Fibroblast of skin of scalp (primary cell): Measurements from ENCODE around the gene CYSRT1. TPM values are rescaled to one million over a fixed set of nuclear protein-coding genes. Genes with fewer than 3 reads are reported as not detected.

Source experiments
- DNase-seq: peaks from one replicate; pipeline ENCODE4 v3.0.0-alpha.2; 2013
- polyA plus RNA-seq, 2 experiments: library from polyadenylated mRNA; unstranded; fragments of 120-200 nt; gene quantifications; one replicate each; pipeline ENCODE4 v1.2.1, GENCODE V29; 2013; ENCODE audit not compliant: insufficient read length in 2 of 2

Gene CYSRT1, protein sequence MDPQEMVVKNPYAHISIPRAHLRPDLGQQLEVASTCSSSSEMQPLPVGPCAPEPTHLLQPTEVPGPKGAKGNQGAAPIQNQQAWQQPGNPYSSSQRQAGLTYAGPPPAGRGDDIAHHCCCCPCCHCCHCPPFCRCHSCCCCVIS
- polyA plus RNA-seq (2013, experiment 1 of 2; ENCODE audit: insufficient read length), result 0.54 TPM
- polyA plus RNA-seq (2013, experiment 2 of 2; ENCODE audit: insufficient read length), result 0.59 TPM

DNA sequence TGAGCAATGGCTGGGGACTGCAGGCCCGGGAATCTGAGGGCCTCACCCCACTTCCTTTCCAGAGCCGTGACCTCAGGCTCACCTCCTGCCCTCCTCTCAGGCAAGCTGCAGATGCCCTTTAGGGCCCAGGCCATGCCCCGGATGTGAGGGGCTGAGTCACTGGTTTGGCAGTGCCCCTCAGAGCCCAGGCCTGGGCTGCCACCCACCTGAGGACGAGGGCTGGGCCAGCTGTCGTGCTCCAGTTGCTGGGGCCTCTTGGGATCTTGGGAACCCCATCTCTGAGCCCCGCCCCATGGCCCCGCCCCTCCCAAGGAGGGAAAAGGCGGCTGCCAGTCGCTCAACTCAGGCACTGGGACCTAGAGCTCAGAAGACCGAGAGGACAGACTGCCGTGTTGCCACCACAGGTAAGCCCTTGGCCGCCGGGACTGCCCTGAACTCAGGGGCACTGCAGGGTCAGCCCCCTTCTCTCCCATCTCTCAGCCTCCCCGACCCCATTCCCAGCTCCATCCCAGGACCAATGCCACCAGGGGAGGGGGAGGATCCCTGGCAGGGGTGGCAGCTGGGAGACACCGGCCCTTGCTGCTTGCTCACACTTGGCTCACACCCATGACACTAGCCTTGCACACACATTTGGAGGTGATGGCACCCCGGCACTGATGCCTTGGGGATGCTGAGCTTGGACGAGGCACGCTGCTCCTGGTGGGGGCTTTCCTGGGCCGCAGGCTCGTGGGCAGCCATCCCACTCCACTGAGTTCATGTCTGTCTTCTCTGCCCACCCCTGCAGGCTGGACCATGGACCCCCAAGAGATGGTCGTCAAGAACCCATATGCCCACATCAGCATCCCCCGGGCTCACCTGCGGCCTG is at the start of gene CYSRT1:
Gene CYSRT1 (plus strand): TSS at position 345 of the 865 bp plus-strand sequence. CDS start 448 bp downstream, at position 793.
- no peak for DNase-seq

DNA sequence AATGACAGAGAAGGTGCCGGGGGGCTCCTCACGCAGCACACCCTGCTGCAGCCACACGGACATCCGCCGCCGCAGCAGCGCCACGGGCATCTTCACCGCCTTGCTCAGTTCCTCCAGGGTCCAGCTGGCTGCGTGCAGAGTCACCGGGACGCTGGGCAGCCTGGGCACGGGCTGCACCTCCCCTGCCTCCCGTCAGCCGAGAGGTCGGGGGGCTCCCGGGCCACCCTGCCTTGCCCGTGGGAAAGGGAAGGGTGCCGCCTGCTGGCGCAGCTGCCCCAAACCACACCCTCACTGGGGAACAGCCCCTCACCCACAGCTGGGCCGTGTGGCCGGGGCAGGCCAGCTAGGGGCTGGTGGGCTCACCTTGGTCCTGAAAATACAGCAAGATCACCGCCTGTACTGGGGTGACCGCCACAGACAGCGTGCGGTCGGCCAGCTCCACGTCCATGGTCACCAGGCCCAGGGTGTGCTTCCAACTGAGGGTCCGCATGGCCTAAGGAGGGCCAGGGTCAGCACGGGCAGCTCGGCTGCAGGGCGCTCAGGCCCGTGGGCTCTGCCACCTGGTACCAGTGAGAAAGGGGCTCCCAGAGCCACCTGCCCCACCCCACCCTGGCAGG is 49.5 kb upstream of the CYSRT1 start:
- no peak for DNase-seq

DNA sequence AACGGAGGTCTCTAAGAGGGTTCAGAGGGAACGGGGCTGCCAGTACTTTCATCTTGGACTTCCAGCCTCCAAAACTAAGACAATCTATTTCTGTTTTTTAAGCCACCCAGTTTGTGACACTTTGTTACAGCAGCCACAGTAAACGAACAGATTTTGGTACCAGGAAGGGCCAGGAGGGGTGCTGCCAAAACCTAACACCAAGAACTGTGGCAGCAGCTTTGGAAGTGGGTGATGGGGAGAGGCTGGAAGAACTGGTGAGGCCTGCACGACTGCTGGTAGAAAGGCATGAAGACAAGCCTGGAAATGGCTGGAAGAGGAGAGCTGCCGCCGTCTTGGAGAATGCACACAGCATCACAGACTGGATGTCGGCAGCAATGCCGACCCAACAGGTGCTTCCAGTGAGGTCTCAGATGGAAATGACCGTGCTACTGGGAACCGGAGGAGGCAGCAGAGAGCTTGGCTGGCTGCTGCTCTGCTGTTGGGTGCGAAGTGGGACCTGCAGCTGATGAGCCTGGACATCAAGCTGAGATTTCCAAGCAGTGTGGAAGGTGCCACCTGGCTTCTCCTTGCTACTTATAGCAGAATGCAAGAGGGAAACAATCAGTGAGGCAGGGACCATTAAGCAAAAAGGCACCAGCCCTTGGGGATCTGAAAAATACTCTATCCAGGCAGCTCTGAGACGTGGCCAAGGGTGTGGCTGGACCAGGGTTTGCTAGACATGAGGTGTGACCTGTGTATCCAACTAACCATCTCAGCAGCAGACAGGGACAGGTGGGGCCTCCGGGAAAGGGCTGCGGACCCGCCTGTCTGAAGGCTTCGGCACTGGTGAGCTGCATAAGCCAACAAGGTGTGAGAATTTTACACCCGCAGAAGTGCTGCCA is 48.4 kb upstream of the CYSRT1 start:
- DNase-seq, result peak; percentile 13

DNA sequence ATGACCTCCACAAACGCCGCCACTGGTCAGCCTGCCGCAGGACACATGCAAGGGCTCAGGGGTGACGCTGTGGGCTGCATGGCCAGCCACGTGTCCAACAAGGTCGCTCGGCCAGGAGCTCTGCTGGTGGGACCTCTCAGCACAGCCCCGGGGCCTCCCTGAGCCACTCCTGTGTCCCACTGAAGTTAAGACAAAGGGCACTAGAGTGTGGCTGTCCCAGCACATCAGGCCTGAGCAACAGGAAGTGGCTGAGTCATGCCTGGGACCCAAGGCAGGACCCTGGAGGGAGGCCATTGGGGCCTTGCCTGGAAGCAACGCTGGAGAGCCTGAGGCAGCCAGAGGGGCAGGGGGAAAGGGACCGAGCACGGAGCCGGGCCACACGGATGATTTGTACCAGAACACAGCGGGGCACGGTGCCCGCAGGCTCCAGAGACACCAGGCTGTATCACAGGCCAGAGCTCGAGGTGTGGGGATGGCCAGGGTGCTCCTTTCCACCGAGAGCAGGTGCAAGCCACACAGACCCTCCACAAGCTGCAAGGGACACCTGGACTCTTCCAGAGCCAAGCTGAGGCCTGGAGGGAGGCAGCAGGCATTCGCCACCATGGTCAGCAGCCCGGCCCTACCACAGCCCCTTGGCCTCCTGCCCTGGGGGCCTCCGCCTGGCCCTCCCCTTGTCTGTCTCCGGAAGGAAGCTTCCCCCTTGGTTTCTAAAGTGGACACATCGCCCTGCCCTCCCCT is 46.6 kb upstream of the CYSRT1 start:
- DNase-seq, result no peak

DNA sequence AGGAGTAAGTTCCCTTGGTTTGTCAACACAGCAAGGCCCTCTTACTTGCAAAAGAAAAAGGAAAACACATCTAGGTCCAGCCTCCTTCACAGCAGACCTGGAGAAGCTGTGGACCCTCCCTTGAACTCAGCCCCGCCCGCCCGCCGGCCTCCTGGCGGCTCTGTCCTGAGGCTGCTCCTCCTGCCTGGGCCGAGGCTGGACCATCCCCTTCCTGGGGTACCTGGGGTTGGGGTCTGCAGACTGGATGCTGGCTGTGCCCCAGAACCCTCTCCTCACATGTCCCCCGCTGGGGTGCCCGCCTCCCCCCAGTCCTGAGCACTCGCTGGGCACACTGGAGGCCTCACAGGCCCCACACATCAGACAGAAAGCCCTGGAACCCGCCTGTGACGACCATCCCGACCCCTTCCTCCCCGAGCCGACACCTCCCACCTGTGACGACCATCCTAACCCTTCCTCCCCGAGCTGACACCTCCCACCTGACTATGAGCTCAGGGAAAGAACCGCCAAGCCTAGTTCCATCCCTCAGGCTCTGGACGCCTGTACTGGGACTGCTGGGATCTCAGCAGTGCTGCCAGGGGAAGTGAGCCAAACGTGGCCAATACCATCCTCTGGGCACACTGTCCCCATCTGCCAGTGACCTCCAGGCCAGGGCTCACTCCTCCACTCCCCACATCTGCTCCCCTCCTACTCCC is 45.9 kb upstream of the CYSRT1 start:
- no peak for DNase-seq

DNA sequence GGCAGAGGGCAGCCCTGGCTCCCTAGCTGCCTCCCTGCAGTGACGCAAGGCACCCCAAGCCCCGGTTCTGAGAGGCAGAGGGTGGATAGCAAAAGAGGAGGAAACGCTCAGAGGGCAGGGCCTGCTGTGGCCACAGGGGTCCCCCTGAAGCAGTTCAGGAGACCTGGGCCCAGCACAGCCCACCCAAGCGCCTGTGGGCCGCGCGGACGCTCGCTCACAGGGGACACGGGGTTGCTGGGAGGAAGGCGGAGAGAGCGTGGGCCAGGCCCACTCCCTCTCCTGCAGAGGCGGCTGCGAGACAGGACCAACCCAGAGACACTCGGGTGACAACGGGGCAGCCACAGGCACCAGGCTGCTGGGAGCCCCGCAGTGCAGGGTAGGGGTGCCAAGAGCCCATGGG is 45.2 kb upstream of the CYSRT1 start:
- DNase-seq, result no peak

DNA sequence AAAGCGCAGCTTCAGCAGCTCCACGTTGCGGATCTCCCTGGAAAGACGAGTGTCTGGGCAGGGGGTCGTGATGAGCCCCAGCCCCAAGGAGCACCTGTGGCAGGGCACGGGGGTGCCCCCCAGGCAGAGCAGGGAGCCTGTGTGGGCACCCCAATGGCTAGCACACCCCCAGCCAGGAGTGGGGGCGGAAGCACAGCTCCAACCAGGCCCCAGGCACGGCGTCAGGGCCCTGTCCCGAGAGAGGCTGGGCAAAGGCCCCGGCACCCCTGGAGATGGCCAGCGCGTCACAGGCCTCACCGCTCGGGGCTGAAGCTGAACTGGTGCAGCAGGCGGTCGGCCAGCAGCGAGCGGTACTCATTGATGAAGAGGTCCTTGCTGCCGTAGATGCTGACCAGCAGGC is 44.5 kb upstream of the CYSRT1 start:
- no peak for DNase-seq

DNA sequence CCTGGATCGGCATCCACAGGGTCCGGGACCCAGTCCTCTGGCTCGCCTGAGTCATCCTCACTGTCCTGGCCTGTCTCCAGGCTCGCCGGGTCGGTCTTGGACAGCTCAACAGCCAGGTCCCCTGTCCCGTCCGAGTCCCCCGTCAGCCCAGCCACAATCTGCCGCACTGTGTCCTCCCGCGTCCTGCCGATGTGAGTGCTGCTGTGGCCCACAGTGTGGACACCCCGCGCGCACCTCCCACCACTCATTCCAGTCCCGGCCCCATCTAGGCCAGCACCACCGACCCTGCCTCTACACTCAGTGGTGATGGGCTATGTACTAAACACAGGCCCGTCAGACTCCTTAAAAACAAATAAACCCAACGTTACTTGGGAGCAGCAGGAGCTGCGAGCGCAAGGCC is 43.3 kb upstream of the CYSRT1 start:
- no peak for DNase-seq

DNA sequence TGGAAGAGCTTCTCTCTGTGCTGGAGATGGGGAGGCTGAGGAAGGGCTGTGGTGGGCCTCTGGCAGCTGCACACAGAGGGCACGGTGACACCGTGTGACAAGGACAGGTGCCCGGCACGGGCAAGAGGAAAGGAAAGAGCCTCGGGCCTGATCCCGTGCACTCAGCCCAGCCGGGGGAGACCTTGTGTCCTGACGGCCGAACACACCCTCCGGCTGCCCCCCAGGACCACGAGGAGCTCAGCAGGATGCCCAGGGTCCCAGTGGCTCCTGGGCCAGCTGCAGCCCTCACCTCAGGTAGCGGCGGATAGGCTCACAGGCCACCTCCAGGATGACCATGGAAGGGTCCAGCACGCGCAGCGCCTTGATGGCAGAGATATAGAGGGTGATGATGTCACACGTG is 42.1 kb upstream of the CYSRT1 start:
- no peak for DNase-seq

DNA sequence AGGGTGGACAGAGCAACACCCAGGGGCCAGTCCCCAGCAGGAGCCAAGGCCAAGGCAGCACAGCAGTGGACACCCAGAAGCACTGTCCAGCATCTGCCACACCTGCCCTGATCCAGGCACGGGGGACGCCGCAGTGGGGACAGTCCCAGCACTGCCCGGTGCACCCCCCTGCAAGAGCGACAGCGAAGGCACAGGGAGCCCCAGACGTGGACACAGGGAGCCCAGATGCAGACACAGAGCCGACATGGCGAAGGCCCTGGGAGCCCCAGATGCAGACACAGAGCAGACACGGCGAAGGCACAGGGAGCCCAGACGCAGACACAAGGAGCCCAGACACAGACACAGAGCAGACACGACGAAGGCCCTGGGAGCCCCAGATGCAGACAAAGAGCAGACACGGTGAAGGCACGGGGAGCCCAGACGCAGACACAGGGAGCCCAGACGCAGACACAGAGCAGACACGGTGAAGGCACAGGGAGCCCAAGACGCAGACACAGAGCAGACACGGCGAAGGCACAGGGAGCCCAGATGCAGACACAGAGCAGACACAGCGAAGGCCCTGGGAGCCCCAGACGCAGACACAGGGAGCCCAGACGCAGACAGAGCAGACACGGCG is 40.9 kb upstream of the CYSRT1 start:
- no peak for DNase-seq

DNA sequence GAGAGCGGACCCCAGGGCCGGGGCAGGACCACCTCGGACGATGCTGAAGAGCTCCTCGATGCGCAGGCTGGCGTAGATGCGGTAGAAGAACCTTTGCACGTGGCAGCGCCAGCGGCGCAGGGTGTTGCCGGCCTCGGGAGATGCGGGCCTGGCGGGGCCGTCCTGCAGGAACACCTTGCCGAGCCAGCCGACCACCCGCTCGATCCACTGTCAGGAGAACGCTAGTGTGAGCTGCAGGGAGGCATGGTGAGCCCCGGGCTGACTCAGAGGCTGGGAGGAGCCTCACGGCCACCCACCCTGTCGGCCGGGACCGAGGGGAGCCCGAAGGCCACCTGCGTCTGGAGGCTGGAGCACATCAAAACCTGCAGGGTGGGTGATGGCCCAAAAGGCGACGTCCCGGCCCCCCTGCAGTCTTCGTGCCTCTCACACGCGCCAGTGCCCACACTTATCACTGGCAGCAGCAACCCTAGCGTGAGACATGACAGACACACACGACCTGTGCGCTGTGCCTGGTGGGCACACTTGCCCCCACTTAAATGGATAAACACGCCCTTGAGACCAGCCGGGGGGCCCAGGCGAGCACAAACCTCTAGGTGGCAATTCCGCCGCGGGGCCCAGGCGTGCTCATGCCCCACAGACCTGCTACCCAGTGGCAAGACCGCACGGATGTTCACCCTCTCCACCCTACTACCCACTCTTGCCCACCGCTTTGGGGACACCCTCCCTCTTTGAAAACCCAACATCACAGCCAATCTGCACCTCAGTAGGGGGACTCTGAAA is 39.9 kb upstream of the CYSRT1 start:
- no peak for DNase-seq

DNA sequence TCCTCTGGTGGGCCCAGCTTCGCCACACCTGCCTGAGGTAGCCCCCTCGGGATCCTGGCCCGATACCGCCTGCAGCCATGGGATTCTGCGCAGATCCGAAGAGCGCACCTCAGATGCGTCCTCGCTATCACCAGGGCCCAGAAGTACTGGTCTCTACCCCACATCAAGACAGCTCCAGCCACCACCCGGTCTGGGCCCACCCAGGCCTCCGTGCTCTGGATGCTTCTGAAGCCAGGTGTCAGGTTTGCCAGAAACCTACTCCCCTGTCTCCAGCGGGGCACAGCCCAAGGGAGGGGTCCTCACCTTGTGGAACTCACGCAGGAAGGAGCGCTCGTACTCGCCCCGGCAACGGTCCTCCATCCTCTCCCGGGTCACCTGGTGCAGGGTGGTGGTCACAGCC is 39.1 kb upstream of the CYSRT1 start:
- no peak for DNase-seq

DNA sequence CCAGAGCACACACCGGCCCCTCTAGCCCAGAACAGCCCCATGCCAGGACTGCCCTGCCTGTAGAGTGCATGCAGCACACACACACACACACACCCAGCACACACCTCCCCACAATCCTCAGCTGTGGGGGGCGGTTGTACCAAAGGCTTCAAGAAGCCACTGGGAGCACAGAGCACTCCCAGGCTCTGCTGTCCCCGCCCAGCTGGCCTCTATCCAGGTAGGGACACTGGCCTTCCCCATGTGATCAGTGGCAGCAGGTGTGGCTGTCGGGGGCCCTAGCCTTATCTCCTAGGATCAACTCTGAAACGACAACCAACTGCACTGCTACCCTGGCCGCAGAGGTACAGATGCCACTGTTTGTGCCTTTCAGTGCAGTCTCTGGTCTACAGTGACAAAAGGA is 38.6 kb upstream of the CYSRT1 start:
- DNase-seq, result no peak

DNA sequence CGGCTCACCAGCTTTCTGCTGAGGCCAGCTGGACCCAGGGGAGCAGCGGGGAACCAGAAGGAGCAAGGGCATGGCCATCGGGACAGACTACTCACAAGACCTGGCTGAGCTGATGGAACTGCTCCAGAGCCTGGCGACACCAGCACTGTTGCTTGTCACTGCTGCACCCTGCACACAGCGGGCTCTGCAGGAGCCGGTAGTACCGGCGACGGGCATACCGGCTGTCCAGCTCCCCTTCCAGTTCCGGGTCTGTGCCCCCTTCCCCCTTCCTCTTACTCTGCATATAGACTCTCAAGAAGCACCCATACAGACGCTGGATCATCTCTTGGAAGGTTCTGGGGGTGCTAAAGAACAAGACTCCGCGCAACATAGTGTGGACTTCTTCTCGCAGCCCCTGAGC is 37.6 kb upstream of the CYSRT1 start:
- no peak for DNase-seq

DNA sequence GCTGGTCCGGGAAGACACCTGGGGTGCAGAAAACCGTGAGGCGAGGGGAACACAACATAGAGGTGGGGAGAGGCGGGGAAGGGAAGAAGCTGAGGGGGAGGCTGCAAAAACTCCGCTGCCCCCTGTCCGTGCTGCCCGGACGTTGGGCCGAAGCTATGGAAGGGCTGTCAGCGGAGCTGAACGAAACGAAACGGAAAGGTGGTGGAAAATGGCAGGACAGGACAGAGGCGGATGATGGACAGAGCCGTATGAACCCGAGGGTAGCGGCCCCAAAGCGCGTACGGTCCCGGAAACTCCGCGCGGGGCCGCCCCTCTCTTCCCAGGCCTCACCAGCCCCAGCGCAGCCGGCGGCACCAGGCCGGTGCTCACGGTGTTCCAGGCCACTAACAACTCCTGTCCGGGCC is 36.9 kb upstream of the CYSRT1 start:
- DNase-seq, result no peak

DNA sequence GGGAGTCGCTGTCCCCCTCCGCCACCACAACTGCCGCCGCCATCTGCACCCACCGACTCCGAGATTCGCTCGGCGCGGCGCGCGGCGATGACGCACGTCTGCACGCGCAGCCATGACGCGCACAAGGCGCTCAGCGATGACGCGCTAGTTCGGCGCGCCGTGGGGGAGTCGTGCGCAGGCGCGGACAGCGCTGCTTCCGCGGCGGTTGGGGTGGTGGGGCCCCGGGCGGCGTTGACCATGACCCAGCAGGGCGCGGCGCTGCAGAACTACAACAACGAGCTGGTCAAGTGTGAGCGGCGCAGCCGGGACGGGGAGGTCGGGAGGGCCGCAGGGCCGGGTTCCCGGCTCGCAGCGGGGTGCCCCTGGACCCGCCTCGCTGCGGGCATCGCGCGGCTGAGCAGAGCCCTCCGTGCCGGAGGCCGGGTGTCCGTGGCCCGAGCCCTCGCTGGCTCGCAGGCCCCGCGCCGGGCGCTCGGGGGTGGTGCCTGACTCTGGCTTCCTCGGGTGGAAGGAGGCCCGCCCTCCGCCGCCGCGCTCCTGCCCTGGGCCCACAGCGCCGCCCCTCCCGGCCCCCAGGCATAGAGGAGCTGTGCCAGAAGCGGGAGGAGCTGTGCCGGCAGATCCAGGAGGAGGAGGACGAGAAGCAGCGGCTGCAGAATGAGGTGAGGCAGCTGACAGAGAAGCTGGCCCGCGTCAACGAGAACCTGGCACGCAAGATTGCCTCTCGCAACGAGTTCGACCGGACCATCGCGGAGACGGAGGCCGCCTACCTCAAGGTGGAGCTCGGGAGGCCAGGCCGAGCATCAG is 36.3 kb upstream of the CYSRT1 start, which contains the start of the genes ANAPC2 and SSNA1:
Gene ANAPC2 (minus strand): TSS at position 71 of the 807 bp plus-strand sequence. CDS start 28 bp downstream, at position 43.
Gene SSNA1 (plus strand): TSS at position 187 of the 807 bp plus-strand sequence. CDS start 51 bp downstream, at position 238.
- peak; percentile 93 for DNase-seq

DNA sequence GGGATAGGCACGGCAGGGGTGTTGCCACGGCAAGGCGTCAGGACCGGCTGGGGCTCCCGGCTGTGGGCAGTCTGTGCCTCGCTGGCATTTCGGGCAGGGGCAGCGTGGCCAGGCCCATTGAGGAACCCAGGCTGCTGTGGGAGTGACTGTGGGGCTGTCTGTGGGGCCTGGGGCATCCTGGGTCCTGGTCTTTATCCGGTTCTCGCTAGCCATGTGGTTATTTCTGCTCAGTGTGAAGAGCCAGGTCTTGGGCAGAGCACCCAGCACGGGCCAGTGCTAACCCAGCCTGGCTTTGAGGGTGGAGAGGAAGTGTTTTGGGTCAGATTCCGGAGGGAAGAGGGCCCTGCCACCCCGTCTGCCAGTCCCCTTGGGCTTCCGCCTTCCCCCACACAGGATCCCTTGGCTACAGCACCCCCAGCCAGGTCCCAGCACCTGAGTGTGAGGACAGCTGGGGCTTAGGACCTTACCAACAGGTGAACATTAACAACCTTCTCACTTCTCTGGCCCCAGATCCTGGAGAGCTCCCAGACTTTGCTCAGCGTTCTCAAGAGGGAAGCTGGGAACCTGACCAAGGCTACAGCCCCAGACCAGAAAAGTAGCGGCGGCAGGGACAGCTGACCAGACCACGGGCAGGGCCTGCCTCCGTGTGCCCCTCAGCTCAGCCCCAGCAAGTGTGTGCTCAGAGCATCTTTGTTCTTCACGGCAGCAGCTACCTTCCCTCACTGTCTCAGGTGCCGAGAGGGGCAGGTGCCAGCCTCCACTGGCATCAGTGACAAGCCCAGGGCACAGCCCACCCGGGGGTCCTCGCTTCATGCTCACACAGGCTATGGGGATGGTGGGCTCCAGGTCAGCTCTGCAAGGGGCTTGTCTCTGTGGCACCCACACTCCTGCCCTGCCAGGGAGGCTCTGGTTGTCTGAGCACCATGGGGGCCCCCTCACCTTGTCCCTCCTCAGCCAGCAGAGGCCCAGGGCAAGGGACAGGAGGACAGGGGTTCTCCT is 35.4 kb upstream of the CYSRT1 start:
- no peak for DNase-seq
